Dendritic cell treated with granulocyte-macrophage colony-stimulating factor and Interleukin-4, amounts not matched to agents 40 ng/mL and 50 ng/mL, for 4 days (primary cell): ENCODE measurements around the gene NKAIN2.

Source experiments
- H3K27ac Mint-ChIP-seq: one replicate; pipeline ENCODE4 v1.8.0; 2022; ENCODE audit warnings: mild to moderate bottlenecking, mixed read lengths
- H3K27me3 Mint-ChIP-seq: one replicate; pipeline ENCODE4 v1.8.0; 2022; ENCODE audit warnings: mild to moderate bottlenecking, mixed read lengths
- H3K36me3 Mint-ChIP-seq: one replicate; pipeline ENCODE4 v1.8.0; 2022; ENCODE audit warnings: low read depth, mixed read lengths
- H3K4me1 Mint-ChIP-seq: one replicate; pipeline ENCODE4 v1.8.0; 2022; ENCODE audit warnings: low read depth, mixed read lengths
- H3K4me3 Mint-ChIP-seq: one replicate; pipeline ENCODE4 v1.8.0; 2022; ENCODE audit warnings: mild to moderate bottlenecking, moderate library complexity, mixed read lengths
- H3K9me3 Mint-ChIP-seq: one replicate; pipeline ENCODE4 v1.8.0; 2022; ENCODE audit warnings: mixed read lengths
- intact Hi-C: fragments of 100-400 bp; cut with micrococcal nuclease; formaldehyde crosslinking; loops from one replicate; pipeline ENCODE4 v1.15.0; 2022

Gene NKAIN2

DNA sequence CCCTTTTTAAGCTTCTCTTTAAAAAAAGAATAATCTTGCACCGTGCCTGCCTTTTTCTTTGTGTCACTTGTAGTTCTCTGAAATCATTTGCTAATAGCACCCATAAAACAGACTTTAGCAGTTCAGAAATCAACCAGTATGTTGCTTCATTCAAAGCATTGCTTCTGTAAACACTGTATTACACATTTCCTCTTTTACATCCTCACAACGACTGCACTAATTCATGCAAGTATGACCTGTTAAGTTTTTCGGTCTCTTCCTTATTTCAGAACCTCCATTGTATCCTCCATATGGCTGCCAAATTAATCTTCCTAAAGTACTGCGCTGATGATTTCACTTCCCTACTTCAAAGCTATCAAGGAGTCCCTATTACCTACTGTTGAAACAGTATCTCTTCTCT, 1015.7 kb downstream of the NKAIN2 start:
- Mint-ChIP-seq H3K4me1 (peaks cover 27% of the 10 kb centered on the region), H3K4me3 (no peak overlapping the region), H3K36me3 (no peaks in the 10 kb centered on the region), H3K27me3 (no peaks in the 10 kb centered on the region), H3K9me3 (no peaks in the 10 kb centered on the region), H3K27ac (no peak overlapping the region)
- intact Hi-C loops = no loop called here

- no peak overlapping the region for H3K27ac Mint-ChIP-seq
- peaks cover 27% of the 10 kb centered on the region for H3K4me1 Mint-ChIP-seq
- H3K4me3 Mint-ChIP-seq = no peak overlapping the region
- H3K27me3 Mint-ChIP-seq = no peaks in the 10 kb centered on the region
- intact Hi-C loops = no loop called here
- no peaks in the 10 kb centered on the region for H3K9me3 Mint-ChIP-seq
- no peaks in the 10 kb centered on the region for H3K36me3 Mint-ChIP-seq
Measured at GRCh38 chr6:124822204-124822613, 1018.5 kb downstream of the NKAIN2 start.

GRCh38 chr6:124822721-124823120, 1019.1 kb downstream of the NKAIN2 start:
- intact Hi-C loops = no loop called here
- H3K27ac Mint-ChIP-seq = no peak overlapping the region
- H3K27me3 Mint-ChIP-seq = no peaks in the 10 kb centered on the region
- H3K9me3 Mint-ChIP-seq = no peaks in the 10 kb centered on the region
- H3K4me1 Mint-ChIP-seq = peaks cover 27% of the 10 kb centered on the region
- no peak overlapping the region for H3K4me3 Mint-ChIP-seq
- no peaks in the 10 kb centered on the region for H3K36me3 Mint-ChIP-seq

- H3K4me1 Mint-ChIP-seq = peaks cover 27% of the 10 kb centered on the region
- no peaks in the 10 kb centered on the region for H3K9me3 Mint-ChIP-seq
- intact Hi-C loops = no loop called here
- H3K4me3 Mint-ChIP-seq = no peak overlapping the region
- H3K36me3 Mint-ChIP-seq = no peaks in the 10 kb centered on the region
- H3K27me3 Mint-ChIP-seq = no peaks in the 10 kb centered on the region
- no peak overlapping the region for H3K27ac Mint-ChIP-seq
Measured at GRCh38 chr6:124823240-124824111, 1019.8 kb downstream of the NKAIN2 start.

DNA sequence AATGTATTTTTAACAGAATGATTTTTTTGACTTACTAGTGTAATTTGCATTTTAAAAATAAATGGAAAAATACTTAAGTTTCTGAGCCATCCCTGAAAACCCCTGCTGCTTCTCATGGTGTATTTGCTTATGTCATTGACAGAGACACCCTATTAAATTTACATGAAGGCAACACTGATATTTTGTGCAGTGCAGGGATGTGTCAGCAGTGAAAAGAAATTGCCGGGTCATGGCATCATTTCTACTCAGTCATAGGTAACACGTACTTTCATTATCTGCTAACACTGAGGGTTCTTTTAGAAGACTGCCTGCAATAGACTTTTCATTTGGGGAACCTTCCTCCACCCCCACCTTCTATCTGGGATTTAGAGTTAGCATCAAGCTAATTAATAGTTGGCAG, 1021.9 kb downstream of the NKAIN2 start:
- Mint-ChIP-seq H3K27ac (no peak overlapping the region), H3K4me1 (peaks cover 14% of the 10 kb centered on the region), H3K27me3 (no peaks in the 10 kb centered on the region), H3K9me3 (no peaks in the 10 kb centered on the region), H3K36me3 (no peaks in the 10 kb centered on the region), H3K4me3 (no peak overlapping the region)
- intact Hi-C loops = no loop called here

DNA sequence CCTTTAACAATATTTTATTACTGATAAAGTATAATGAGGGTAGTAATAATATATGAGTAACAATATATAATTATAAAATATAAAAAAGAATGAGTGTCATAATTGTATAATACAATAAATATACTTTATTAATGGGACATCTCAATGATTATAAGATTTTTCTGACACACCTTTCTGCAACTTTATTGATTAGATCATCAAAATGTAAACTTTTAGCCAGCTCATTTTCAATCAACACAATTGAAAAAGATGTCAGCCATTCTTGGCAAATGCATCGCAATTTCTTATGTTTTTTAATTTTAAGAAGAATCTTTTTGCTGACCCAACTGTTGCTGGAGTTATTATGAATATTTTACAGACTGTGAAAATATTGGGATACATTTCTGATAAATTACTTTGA, 1026.2 kb downstream of the NKAIN2 start:
- Mint-ChIP-seq H3K4me1 (peaks cover 5% of the 10 kb centered on the region), H3K27ac (no peak overlapping the region), H3K36me3 (no peaks in the 10 kb centered on the region), H3K4me3 (no peak overlapping the region), H3K9me3 (no peaks in the 10 kb centered on the region), H3K27me3 (no peaks in the 10 kb centered on the region)
- intact Hi-C loops = no loop called here

DNA sequence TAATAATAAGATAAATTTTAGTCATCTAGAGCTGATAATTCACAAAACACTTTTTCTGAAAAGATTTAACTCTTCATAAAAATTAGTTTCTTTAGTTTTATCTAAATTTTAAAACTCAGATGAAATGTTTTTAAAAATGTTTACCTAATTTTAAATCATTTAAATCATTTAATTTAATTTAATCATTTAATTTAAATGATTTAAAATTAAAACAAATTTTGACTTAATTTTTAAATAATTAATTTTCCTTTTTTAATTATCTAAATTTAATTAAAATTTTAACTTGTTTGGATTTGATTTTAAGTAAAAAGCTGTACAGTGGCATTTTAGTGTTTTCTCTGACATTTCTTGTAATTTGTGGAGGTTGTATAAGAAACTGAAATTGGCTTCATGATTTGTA, 1026.8 kb downstream of the NKAIN2 start:
- Mint-ChIP-seq H3K27me3 (no peaks in the 10 kb centered on the region), H3K4me3 (no peak overlapping the region), H3K27ac (no peak overlapping the region), H3K9me3 (no peaks in the 10 kb centered on the region), H3K4me1 (peaks cover 5% of the 10 kb centered on the region), H3K36me3 (no peaks in the 10 kb centered on the region)
- intact Hi-C loops = no loop called here

GRCh38 chr6:124854338-124854922, 1050.8 kb downstream of the NKAIN2 start:
- Mint-ChIP-seq H3K4me1 (no peaks in the 10 kb centered on the region), H3K9me3 (no peaks in the 10 kb centered on the region), H3K27me3 (no peaks in the 10 kb centered on the region), H3K27ac (no peak overlapping the region), H3K36me3 (no peaks in the 10 kb centered on the region), H3K4me3 (no peak overlapping the region)
- intact Hi-C loops = loop anchor here (5.0 kb wide), 1 partner anchor 1437 kb away; no protein-coding TSS in a partner anchor

DNA sequence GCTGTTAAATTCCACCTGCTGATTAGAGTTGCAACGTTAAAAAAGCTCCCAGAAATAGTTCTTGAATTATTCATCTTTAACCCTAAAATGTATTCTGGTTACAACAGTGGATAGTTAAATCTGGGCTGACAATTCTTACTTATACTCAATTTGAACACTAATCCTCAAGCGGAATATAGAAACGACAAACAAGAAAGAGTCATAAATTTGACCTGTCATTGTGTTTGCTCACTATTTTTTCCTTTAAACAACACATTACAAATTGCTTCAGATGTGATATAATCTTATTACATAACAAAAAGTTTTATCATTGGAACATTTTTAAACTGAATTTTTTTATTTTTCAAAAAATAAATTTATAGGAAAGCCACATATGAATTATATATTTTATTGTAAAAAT, 1054.1 kb downstream of the NKAIN2 start:
- intact Hi-C loops = no loop called here
- Mint-ChIP-seq H3K9me3 (peaks cover 1% of the 10 kb centered on the region), H3K27ac (no peak overlapping the region), H3K27me3 (no peaks in the 10 kb centered on the region), H3K4me3 (no peak overlapping the region), H3K4me1 (no peaks in the 10 kb centered on the region), H3K36me3 (no peaks in the 10 kb centered on the region)

DNA sequence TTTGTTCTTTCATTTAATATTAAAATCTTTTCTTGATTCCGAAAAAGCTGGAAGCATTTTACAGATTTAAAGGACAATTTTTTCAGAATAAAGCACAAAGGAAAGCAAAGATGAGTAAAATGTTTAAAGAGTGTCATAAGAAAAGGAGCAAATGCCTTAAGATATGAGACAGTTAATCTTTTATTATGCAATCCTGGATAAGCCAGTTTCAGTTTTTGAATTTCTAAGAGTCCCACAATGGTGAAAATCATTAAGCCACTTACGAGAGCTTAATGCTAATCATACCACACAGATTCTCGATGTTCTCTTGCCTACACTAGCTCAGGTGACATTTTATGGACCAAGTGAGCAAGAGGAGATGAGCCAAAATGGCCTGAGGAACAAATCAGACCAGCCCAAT, 1054.9 kb downstream of the NKAIN2 start:
- Mint-ChIP-seq H3K27ac (no peak overlapping the region), H3K4me1 (no peaks in the 10 kb centered on the region), H3K27me3 (no peaks in the 10 kb centered on the region), H3K36me3 (no peaks in the 10 kb centered on the region), H3K9me3 (peaks cover 9% of the 10 kb centered on the region), H3K4me3 (no peak overlapping the region)
- intact Hi-C loops = no loop called here

DNA sequence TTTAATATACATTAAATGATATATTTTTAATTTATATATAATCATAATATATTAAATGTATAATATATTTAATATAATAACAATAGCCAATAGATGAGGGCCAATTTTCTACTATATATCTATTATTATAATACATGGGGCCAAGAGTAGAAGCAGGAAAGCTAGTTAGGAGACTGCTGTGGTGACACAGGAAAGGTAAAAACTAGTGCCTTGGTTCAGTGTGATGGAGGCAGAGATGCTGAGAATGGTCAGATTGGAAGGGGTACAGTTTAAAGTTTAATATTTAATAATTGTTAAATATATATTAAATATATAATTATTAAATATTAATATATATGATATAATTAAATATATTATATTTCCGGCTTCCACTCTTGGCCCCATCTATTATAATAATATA, 1055.7 kb downstream of the NKAIN2 start:
- no peaks in the 10 kb centered on the region for H3K27me3 Mint-ChIP-seq
- H3K9me3 Mint-ChIP-seq = peaks cover 9% of the 10 kb centered on the region
- intact Hi-C loops = no loop called here
- H3K36me3 Mint-ChIP-seq = no peaks in the 10 kb centered on the region
- H3K4me1 Mint-ChIP-seq = no peaks in the 10 kb centered on the region
- no peak overlapping the region for H3K4me3 Mint-ChIP-seq
- H3K27ac Mint-ChIP-seq = no peak overlapping the region

DNA sequence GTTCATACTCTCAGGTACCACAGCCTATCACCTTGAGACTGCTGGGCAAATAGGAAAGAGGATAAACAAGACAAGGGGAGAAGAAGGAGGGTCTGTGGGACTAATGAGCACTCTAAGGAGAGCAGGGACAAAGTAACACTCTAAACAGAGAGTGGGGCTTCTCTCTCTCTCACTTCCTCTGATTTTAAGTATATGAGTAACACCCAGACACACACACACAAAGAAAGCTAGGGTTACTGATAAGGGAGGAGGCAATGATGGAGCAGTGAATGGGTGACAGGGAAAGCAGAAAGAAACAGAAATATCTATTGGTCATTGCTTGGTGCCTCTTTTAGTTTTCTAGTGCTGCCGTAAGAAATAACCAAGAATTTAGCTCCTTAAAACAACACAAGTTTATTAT, 1062.4 kb downstream of the NKAIN2 start:
- no peaks in the 10 kb centered on the region for H3K27me3 Mint-ChIP-seq
- H3K27ac Mint-ChIP-seq = no peak overlapping the region
- H3K4me3 Mint-ChIP-seq = no peak overlapping the region
- no peaks in the 10 kb centered on the region for H3K36me3 Mint-ChIP-seq
- intact Hi-C loops = no loop called here
- H3K9me3 Mint-ChIP-seq = peaks cover 9% of the 10 kb centered on the region
- H3K4me1 Mint-ChIP-seq = no peaks in the 10 kb centered on the region

- no peak overlapping the region for H3K27ac Mint-ChIP-seq
- no peaks in the 10 kb centered on the region for H3K4me1 Mint-ChIP-seq
- no peaks in the 10 kb centered on the region for H3K36me3 Mint-ChIP-seq
- H3K4me3 Mint-ChIP-seq = no peak overlapping the region
- no peaks in the 10 kb centered on the region for H3K27me3 Mint-ChIP-seq
- intact Hi-C loops = no loop called here
- H3K9me3 Mint-ChIP-seq = peaks cover 9% of the 10 kb centered on the region
Measured at GRCh38 chr6:124867121-124867520, 1063.5 kb downstream of the NKAIN2 start.

GRCh38 chr6:124868481-124868880, 1064.8 kb downstream of the NKAIN2 start:
- no peak overlapping the region for H3K4me3 Mint-ChIP-seq
- no peaks in the 10 kb centered on the region for H3K4me1 Mint-ChIP-seq
- intact Hi-C loops = no loop called here

GRCh38 chr6:124869416-124869815, 1065.8 kb downstream of the NKAIN2 start:
- H3K4me1 Mint-ChIP-seq = no peaks in the 10 kb centered on the region
- no peaks in the 10 kb centered on the region for H3K36me3 Mint-ChIP-seq
- intact Hi-C loops = no loop called here
- H3K9me3 Mint-ChIP-seq = no peaks in the 10 kb centered on the region
- no peak overlapping the region for H3K4me3 Mint-ChIP-seq
- H3K27me3 Mint-ChIP-seq = no peaks in the 10 kb centered on the region
- H3K27ac Mint-ChIP-seq = no peak overlapping the region

More at GRCh38 chr6:124868481-124868880, 1064.8 kb downstream of the NKAIN2 start:
- H3K27ac Mint-ChIP-seq = no peak overlapping the region
- H3K27me3 Mint-ChIP-seq = no peaks in the 10 kb centered on the region
- no peaks in the 10 kb centered on the region for H3K36me3 Mint-ChIP-seq
- peaks cover under 1% of the 10 kb centered on the region for H3K9me3 Mint-ChIP-seq
